ENCODE data around the gene WDFY1.

The WDFY1 gene

DNA sequence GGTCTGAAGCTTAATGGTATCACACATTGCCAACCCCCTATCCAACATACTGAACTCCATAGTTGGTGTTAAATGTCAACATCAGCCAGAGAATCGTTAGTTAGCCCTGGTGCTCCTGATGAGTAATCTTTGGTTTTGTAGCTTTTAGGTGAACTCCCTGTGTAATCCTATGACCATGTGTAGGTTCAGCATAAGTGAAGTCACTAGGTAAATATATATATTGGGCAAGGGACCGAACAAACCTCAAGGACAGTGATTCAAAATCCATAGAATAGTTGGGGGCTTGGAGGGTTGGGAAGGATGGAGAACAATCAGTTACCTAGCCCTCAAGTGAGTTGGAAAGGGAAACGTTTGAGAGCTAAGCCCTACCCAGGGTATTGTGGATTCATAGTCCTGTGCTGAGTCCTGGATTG lies 91.7 kb downstream of the WDFY1 start:
- no peak for DNase-seq

DNA sequence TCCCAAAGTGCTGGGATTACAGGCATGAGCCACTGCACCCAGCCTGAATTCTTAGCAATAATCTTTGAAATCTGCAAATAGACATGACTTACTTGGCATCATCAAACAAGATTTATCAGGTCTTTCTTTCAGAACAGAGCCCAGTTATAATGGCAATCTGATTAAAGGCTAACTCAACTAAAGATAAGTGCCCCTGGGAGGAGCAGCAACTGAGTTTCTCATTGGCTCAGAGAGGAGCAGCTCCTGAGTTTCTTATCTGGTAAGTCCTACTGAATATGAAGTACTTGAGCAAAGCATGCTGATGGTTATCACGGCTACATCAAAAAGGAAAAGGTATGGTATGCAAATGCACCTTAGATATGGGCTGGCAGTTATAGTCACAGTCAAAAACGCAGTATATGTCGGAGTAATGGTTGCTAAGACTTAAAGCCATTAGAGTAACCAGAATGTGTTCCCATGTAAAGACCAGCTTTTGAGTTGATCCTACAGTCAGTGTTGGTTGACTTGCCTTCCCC lies 92.8 kb downstream of the WDFY1 start:
- no peak for DNase-seq

GRCh38 chr2:223847410-223847809 lies 97.7 kb downstream of the WDFY1 start:
- no peak for DNase-seq

DNA sequence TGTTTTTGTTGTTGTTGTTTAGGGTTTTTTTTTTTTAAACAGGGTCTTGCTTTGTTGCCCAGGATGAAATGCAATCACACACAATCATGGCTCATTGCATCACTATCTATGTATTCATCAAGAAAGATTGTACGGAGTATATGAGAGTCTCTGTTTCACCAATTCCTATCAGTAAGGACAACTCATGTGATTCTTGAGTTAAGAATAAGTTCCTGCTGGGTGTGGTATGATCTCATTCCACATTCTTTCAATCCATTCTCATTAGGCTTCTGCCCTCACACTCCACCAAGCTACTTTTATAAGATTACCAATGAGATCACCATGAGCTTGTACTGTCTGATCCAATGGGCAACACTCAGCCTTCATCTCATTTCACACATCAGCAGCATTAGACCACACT lies 98.6 kb downstream of the WDFY1 start:
- DNase-seq = no peak

DNA sequence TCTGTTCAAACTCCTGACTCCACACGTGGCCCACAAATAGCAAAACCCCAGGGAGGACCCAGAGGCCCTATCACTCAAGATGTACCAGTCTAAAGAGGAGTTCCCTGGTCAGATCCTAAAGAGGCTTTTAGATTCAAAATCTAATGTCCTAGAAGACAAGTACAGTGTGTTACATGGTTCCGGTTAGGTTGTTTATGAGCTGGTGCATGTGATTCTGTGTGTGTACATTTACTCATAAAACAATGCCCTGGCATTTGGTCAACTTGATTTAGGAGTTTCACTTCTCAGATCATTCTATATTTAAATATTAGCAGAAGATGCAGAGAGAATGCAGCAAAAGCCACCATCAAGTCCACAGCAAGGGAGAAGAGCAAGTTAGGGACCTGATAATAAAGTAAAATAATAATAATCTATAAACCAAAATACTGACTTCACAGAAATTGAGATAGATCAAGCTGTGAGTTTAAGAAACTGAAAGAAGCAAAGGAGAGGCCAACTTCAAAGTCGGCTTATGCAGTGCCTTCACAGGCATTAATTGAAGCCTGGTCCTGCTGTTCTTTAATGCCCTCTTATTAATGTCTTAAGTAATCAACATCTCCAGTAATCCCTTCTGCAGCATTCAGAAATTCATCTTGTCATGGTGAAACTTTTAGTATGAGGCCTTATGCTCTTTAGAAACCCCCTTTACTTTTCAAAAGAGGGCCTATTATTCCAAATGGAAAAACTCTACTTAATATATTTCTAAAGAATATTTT lies 103.5 kb downstream of the WDFY1 start:
- no peak for DNase-seq

DNA sequence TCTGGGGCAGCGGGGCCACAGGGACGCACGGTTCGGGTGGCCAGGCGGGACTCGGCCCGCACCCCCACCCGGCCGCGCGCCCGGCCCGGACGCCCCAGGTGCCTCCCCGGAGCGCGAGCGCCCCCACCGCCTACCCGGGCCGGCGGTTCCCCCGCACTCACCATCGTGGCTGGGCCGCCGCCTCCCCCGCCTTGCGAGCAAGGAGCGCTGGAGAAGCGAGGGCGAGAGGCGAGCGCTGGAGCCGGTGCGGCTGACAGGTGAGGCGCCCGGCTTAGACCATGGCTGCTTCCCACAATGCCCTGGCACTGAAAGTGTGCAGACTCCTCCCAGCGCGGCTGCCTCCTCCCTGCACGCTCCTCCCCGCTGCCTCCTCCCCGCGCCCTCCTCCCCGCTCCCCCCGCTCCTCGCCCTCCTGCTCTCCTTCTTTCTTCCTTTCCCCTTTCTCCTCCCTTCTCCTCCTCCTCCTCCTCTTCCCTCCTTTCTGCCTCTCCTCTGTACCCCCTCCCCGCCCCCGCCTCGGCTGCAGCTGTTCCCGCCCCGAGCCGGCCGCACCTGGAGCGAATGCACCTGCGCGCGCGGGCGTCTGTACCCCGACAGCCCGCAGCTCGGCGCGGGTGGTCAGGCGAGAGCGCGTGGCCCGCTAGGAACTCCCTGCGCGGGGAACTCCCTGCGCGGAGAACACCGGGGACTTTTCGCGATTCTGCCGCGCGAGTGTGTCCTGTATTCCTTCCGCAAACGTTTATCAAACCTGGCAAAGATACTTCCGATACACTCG lies 107.7 kb downstream of the WDFY1 start, which contains the start of gene AP1S3:
Gene AP1S3, minus strand, starts transcription at position 296 of the 775 bp plus-strand sequence. Its CDS starts 132 bp downstream, at position 164.
- peak; percentile 55 for DNase-seq

DNA sequence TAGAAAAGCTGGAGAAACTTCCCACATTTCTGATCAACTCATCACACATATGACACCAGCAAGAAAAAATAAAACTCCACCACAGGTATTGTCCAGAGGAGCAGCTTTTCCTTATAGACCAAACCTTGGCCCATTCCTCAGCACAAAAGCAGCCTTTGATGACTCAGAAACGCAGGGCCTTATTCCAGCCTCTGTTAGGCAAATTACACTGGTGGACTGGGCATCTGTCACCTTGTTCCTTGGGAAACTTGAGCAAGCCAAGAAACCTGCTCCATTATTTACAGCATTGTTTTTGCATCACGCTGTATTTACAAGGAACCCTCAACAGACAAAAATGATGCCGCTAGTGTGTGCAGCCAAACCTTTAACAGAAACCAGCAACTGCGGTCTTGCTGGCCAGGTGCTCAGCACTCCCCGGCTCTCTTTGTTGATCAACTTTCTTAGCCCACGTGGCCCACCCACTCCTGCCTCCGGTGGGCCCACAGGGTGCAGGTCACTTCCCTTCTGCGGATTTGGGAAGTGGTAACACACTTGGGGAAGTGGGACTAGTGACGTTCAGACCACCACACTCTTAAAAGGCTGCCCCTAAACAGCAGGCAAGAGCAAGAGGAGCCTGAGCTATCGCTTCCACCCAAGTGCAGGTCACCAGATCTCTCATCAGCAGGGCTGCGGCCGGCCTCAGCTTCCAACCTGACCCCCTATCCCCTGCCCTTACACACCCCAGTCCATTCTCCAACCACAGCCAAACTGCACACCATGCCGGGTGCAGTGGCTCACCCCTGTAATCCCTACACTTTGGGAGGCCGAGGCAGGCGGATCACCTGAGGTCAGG lies 109.2 kb downstream of the WDFY1 start:
- DNase-seq = no peak

DNA sequence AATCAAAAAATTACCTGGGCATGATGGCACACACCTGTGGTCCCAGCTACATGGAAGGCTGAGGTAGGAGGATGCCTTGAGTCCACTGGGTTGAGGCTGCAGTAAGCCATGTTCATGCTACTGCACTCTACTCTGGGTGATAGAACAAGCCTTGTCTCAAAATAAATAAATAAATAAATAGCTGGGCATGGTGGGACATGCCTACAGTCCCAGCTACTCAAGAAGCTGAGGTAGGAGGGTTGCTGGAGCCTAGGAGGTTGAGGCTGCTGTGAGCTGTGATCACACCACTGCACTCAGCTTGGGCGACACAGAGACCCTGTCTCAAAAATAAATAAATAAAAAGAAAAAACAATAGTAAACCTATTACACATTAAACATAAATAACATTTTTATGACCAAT lies 110.7 kb downstream of the WDFY1 start:
- no peak for DNase-seq

GRCh38 chr2:223832241-223832903 lies 112.8 kb downstream of the WDFY1 start:
- DNase-seq = no peak

- DNase-seq = no peak
Observed at GRCh38 chr2:223829128-223829527, 116.0 kb downstream of the WDFY1 start.

DNA sequence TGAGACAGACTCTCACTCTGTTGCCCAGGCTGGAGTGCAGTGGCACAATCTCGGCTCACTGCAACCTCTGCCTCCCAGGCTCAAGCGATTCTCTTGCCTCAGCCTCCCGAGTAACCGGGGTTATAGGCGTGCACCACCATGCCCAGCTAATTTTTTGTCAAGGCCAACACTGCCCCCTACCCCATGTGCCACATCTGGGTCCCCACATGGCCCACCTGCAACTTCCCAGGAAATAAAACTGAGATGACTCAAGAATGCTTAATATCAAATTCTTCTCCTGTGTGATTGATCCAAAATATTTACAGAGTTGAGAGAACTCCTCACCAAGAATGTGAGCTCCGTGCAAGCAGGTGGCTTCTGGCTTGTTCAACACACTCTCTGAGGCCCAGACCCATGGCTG lies 116.8 kb downstream of the WDFY1 start:
- DNase-seq = no peak

GRCh38 chr2:223826995-223827394 lies 118.1 kb downstream of the WDFY1 start:
- DNase-seq = no peak
